NCI-H2196 (cell line): ENCODE results near the gene TRIM13.

Experiments used
- DNase-seq: peaks from one replicate; lab custom pipeline; 2025; ENCODE audit not compliant: unreplicated experiment; lab: John Stamatoyannopoulos, UW

TRIM13 gene

DNA sequence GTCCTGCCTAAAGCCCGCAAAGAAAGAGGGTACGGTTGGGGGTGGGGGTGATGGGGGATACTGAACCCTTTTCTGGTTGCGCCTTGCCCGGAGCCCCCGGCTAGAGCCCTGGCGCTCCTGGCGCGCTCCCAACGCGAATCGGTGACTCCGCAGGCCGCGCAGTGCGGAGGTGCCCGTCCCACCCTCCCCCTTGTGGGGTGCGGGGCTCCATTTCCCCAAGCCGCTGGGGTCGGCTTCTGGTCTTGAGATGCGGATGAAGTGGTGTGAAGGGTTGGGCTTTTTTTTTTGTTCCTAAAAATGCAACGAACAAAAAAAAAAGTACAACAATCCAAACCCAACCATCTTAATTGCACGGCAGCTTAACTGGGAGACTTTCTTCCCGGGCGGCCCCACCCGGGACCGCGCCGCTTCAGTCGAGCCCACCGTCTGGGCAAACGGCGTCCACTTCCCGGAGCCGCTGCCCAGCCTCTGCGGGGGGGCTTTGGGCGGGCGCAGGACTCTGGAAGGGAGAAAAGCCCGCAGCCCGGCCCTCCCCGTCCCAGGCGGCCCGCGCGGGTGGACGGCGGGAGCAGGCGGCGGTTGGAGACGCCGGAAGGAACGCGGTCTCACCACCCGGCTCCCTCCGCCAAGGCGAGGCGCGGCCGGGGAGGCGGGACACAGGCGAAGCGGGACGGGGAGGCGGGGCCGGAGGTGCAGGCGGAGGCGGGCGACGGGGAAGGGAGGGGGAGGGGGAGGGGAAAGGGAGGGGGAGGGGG, 504 bp upstream of the TRIM13 start:
- DNase-seq, result peak; percentile 79

DNA sequence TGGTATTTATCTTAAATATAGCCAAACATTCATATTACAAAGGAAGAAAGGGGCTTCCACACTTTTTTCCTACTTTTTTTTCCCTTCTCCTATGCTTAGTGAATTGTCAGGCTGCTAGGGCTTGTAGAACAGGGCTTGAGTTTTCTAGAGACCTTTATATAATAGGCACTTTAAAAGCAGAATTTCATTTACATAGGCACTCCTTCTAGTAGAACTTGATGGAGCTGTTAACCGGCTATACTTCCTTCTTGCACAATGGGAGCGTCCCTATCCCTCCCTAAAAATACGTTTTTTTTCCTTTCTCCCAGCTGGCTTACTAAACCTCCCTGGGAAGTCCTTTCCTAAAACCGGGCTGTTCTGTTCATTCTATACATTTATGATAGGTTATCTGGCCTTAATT, 1.1 kb downstream of the TRIM13 start:
- DNase-seq, result no peak

DNA sequence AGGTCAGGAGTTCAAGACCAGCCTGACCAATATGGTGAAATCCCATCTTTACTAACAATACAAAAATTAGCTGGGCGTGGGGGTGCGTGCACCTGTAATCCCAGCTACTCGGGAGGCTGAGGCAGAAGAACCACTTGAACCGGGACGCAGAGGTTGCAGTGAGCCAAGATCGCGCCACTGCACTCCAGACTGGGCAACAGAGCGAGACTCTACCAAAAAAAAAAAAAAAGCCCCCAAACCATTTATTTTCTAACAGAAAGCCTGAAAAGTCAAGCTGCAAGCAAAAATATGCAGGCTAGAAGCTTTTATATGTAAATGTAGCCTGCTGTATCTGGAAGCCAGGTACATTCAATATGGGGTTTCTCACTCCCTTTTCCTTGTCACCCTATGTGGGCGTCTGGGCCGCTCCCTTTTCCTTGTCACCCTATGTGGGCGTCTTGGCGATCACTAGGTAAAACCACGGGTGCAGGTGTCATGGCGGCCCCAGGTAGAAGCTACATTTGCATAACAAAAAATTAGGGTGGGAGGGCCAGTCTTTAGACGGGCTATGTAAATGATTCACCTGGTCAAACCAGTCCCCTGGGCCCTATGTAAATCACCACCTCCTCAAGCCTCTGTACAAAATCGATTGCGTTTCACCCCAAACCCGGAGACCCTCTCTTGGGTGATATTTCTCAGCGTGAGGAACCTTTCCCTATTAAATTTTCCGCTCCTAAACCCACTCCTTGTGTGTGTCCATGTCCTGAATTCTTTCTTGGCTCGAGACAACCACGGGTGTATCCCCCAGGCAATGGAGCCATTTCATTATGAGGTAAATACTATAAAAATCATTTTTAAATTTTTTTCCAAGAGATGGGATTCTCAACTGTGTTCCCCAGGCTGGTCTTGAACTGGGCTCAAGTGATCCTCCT, 2.1 kb downstream of the TRIM13 start:
- DNase-seq, result no peak

DNA sequence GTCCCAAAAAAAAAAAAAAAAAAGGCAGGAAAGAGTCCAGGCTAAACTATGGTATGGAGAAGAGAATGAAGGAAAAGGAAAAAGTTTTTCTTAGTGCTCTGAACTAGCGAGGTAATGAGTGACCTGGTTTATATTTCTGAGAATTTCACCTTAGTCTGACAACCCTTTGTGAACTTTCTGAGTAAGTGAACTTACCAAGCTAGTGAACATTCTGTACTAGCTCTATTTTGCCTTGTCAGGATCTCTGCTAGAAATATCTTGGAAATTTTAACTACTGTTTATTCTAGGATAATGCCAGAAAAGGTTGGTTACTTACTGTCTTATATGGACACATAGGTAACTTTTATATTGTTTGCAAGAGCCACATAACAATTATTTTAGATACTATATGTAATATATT, 4.4 kb downstream of the TRIM13 start:
- DNase-seq, result no peak

DNA sequence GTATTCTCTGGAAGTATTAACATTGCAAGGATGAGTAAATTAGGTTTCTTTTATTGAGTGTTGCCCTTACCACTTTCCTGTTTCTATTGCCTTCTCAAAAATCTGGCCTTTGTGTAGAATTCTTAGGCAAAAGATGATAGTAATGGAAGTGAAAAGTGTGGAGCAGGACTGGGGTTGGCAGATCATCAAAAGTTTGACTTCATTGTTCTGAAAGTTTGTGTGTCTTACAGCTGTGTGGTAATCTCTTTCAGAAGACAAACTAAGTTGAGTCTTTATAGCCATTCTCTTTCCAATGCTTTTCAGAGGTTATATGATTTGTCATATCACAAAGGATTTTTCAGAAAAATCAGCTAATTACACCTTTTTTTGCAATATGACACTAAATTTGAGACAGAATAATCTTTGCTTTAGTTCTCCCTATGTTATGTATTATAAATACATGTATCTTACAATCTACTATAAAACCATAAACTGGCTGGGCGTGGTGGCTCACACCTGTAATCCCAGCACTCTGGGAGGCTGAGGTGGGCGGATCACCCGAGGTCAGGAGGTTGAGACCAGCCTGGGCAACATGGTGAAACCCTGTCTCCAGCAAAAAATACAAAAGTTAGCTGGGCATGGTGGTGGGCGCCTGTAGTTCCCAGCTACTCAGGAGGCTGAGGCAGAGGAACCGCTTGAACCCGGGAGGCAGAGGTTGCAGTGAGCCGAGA, 9.7 kb downstream of the TRIM13 start:
- no peak for DNase-seq

DNA sequence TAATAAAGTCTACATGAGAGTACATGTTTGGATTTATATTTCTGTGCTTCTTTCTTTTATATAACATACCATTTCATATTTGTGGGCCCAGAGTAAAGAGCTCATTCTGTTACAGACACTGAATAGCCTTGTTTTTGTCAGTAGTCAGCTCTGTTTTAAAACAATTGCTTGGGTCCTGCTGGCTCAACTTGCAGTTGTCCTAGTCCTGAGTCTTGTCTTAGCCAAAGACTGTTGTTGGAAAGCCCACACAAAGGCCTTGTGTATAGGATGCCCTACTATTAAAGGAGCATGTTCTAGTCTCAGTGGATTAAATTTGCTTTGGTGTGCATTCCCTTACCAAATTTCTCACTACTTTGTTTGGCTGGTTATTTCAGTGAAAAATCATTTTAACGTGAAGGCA, 14.6 kb downstream of the TRIM13 start:
- DNase-seq, result no peak

DNA sequence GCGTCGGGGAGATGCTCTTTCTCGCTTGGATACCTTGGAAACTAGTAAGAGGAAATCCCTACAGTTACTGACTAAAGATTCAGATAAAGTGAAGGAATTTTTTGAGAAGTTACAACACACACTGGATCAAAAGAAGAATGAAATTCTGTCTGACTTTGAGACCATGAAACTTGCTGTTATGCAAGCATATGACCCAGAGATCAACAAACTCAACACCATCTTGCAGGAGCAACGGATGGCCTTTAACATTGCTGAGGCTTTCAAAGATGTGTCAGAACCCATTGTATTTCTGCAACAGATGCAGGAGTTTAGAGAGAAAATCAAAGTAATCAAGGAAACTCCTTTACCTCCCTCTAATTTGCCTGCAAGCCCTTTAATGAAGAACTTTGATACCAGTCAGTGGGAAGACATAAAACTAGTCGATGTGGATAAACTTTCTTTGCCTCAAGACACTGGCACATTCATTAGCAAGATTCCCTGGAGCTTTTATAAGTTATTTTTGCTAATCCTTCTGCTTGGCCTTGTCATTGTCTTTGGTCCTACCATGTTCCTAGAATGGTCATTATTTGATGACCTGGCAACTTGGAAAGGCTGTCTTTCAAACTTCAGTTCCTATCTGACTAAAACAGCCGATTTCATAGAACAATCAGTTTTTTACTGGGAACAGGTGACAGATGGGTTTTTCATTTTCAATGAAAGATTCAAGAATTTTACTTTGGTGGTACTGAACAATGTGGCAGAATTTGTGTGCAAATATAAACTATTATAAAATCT, 15.7 kb downstream of the TRIM13 start:
- DNase-seq, result no peak

DNA sequence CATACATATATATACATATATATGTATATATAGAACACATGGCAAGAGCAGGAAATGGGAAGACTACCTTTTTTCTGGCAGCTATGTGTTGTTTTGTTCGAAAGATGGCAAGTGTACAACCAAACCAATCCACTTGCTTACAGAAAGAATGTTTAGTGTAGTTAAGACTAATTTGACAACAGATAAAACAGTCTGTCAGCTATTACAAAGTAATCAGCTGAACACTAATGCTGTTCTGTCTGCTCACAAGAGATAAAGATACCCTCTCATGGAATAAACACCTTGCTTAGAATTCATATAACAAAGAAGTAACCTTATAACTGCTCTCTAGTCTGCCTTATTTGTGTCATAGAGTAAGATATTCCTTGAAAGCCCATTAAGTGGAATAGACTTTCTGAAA, 17.5 kb downstream of the TRIM13 start:
- no peak for DNase-seq

DNA sequence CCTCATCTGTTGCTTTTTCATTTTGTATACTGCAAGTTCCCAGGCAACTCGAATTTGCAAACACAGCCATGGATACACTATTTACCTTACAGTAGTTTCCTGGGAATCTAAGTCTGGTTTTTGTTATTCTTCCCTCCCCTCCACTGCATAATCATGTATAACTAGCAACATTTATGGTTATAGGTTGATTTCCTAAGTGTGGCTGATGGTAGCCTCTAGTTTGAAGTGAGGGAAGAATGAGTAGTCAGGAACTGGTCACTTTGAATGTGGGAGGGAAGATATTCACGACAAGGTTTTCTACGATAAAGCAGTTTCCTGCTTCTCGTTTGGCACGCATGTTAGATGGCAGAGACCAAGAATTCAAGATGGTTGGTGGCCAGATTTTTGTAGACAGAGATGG, 18.4 kb downstream of the TRIM13 start, which contains the start of gene KCNRG:
Gene KCNRG, plus strand, starts transcription at position 187 of the 400 bp plus-strand sequence. Its CDS starts 50 bp downstream, at position 237.
- DNase-seq, result no peak

DNA sequence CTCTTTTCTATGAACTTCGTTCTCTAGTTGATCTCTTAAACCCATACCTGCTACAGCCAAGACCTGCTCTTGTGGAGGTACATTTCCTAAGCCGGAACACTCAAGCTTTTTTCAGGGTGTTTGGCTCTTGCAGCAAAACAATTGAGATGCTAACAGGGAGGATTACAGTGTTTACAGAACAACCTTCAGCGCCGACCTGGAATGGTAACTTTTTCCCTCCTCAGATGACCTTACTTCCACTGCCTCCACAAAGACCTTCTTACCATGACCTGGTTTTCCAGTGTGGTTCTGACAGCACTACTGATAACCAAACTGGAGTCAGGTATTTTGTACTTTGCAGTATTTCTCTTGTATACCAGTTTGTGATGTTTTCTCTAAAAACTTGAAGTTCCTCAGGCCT, 18.9 kb downstream of the TRIM13 start:
- no peak for DNase-seq

DNA sequence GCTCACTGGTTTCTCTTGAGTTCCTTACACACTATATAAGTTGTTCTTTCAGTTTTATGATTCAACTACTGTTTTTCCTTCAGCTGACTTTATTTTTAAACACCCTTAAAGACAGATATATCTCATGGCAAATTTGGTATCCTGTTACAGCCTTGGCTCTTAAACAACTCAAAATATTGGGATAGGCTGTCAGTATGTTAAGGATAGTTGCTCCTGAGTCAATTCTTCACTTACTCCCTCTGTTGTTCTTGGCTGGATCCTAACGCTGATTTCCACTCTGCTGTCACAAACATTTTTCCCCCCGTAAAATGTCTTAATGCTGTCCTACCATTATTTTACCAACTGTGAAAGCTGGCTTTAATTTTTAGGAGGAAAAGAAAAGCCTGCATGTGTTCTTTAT, 19.6 kb downstream of the TRIM13 start:
- no peak for DNase-seq

DNA sequence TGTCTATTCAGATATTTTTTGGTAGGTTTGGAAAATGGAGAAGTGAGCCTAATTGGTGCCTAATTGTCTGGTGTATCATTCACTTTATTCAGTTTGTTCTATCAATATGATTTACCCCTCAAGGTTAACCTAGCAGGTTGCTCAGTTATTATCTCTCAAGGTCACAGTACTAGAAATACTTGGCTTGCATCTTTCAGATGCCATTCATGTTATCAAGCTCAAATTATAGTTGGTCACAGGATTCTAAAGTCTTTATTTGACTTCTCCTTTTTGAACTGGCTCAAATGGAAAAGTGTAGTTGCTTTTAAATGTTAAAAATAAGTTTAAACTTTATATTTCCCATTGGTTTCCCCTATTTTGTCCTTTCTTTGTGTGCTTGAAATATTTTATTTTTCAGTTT, 21.0 kb downstream of the TRIM13 start:
- no peak for DNase-seq

DNA sequence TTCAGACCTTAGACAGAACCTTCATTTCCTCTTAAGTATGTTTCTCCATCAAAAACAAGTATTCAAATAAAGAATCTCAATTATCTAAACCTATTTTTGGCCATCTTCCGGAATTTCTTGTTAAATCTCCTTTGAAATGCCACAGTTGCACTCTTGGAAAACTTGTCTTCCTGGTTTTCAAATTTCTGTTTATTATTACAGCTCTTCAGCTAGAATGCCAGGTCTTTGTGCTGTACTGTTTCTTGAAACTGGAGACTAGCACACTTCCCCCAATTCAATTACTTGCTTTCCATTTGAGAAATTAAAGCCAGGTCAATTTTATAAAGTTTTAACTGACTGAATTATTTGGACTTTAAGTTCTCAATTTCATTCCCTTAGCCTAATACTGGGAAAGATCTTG, 28.6 kb downstream of the TRIM13 start:
- DNase-seq, result no peak

DNA sequence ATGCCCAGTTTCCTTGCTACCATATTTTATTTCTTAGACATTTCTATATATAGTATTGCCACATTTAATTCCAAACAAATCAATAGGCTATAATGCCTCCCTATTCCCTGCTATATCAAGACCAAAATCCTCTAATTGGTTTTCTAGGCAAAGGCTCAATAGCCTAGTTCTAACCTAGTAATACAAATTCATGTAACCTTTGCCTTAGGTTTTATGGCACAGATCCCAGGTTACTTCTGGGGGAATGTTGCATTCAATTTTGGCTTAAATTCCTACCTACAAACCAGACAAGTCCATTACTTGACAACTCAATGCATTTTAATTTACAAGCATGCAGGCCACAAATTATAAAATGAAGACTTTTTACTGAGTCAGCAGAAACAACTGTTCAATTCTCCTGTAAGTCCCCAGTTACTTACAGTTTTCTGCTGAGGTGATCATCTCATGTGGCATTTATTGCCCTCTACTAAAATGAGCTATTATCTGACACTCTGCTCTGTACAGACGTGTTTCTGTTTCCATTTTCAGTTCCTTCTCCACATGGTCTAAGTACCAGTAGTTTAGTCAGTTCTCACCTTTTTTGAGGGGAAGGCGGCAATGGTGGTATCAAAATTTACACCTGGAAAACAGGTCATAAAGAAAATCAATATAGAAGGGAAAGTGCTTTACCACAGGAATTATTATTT, 30.1 kb downstream of the TRIM13 start:
- no peak for DNase-seq

DNA sequence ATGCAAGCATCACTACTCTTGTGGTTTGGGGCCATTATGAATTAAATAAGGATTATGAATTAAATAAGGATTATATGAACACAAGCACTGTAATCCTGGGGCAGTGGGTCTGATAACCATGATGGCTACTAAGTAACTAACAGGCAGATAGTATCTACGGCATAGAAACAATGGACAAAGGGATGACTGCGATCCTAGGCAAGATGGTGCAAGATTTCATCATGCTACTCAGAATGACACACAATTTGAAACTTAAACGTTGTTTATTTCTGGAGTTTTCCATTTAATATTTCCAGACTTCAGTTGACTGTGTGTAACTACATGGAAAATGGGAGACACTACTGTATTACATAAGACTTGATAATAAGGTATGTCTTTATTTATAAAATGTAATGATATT, 33.5 kb downstream of the TRIM13 start:
- no peak for DNase-seq

DNA sequence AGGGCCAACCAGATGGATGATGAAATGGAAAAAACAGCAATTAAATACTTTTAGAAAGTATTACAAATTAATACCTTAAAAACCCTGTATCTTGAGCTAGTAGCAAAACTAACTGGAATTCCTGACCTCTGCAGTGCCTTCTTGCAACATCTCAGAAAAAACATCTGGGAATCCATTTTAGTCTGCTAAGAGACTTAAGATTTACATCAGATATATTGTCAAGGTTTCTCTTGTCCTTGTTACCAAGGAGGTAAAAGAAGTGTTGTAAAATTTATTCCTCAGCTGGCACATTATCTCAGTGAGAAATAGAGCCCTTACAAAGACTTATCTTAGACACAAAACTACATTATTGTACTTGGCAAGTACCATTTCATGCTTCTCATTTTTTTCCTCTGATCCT, 36.9 kb downstream of the TRIM13 start:
- DNase-seq, result no peak

DNA sequence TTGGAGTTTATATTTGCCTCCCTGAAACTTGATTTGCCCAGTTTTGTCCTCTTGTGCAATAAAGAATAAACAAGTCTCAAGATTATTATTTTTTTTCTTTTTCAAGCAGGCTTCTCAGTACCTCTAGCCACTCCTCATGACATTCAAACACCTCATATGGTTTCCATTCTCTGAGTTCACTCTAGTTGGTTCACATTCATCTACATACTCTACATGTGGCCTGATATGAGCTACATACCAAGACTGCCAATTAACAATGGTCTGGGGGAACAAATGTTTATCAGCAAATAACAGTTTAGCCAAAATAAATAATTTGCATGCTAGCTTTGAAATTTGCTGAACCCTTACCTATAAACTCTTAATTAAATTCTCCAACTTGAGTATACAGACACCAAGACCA, 40.9 kb downstream of the TRIM13 start:
- DNase-seq, result no peak

DNA sequence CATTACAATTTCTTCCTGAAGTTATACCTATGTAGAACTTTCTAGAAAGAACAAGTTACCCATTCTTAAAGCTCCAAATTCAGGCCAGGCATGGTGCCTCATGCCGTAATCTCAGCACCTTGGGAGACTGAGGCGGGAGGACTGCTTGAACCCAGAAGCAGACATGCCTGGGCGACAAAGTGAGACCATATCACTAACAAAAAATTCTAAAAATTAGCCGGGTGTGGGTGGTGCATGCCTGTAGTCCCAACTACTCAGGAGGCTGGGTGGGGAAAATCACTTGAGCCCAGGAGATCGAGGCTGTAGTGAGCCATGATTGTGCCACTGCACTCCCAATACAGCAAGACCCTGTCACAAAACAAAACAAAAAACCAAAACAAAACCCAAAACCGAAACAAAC, 41.4 kb downstream of the TRIM13 start:
- DNase-seq, result no peak

DNA sequence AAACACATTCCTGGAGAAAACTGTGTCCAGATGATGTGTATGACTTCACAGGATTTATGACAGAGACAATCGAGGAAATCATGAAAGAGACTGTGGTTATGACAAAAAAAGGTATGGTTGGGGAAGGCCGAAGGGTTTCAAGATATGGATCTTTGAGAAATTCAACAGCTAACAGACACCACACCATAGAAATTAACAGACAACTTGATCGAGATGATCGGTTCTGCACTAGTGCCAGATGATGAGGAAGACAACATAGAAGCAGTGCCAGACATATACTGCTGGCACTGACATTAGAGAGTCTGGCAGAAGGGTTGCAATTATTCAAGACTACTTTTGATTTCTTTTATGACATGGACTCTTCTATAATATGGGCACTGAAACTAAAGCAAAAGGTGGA, 55.6 kb downstream of the TRIM13 start:
- DNase-seq, result no peak

DNA sequence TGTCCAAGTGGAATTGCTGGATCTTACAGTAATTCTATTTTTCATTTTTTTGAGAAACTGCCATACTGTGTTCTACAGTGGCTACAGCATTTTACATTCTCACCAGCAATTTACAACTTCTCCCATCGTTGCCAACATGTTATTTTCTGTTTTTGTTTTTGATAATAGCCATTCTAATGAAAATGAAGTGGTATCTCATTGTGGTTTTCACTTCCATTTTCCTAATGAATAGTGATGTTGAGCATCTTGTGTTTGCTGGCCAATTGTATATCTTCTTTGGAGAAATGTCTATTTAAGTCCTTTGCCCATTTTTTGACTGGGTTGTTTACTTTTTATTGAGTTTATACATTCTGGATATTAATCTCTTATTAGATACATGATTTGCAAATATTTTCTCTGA, 57.0 kb downstream of the TRIM13 start:
- DNase-seq, result no peak
